Transverse colon (tissue), 4 donors: Measurements from ENCODE around the gene CYSTM1.

ENCODE experiments used
- EP300 ChIP-seq: sonication (generic); formaldehyde crosslinking; IDR thresholded peaks from one replicate; pipeline ENCODE4 v1.6.1; 2017; ENCODE audit warnings: antibody characterized with exemption, low read depth
- POLR2A ChIP-seq: fragments of 450-650 bp; IDR thresholded peaks from one replicate; pipeline ENCODE4 v1.6.1; 2016; ENCODE audit warnings: antibody characterized with exemption, mild to moderate bottlenecking, moderate library complexity
- POLR2AphosphoS5 ChIP-seq, 3 donors: sonication (generic); formaldehyde crosslinking; IDR thresholded peaks; one replicate each; pipeline ENCODE4 v1.6.1; 2016; ENCODE audit warnings: antibody characterized with exemption in 3 of 3
- TF ChIP-seq, protein P1 (sequence below), 5 experiments: fragments of 200-600 bp in 3 of 5; fragments of 450-650 bp in 2 of 5; sonication (generic) in 3 of 5; IDR thresholded peaks; 1 replicate in 2 of 5; 2 replicates in 3 of 5; pipeline ENCODE4 v1.5.1; 2016 to 2017; ENCODE audit warnings: antibody characterized with exemption in 5 of 5, inconsistent platforms in 3 of 5, mild to moderate bottlenecking in 2 of 5, moderate library complexity in 1 of 5

DNA sequence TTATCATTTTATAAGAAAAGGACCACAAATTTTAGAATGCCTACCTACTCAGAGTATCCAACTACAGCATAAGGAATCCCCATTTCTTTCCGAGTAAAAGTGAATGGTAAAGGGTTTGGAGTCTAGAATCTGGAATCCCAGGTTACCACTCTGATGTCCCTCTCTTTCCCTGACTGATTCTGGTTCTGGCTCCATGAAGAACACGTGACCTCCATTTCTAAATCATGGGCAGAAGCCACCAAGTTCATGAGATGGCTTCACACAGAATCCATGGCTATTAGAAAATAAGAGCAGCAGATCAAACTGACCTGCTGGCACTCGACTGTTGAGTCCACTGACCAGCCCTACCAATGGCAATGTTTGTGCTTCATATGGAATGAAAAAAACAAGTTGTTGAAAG is 87.2 kb downstream of the CYSTM1 start:
- TF ChIP-seq POLR2AphosphoS5 (IDR thresholded peaks at IDR 0.05) = no peak
- TF ChIP-seq POLR2A = no peak
- TF ChIP-seq, protein P1, sequence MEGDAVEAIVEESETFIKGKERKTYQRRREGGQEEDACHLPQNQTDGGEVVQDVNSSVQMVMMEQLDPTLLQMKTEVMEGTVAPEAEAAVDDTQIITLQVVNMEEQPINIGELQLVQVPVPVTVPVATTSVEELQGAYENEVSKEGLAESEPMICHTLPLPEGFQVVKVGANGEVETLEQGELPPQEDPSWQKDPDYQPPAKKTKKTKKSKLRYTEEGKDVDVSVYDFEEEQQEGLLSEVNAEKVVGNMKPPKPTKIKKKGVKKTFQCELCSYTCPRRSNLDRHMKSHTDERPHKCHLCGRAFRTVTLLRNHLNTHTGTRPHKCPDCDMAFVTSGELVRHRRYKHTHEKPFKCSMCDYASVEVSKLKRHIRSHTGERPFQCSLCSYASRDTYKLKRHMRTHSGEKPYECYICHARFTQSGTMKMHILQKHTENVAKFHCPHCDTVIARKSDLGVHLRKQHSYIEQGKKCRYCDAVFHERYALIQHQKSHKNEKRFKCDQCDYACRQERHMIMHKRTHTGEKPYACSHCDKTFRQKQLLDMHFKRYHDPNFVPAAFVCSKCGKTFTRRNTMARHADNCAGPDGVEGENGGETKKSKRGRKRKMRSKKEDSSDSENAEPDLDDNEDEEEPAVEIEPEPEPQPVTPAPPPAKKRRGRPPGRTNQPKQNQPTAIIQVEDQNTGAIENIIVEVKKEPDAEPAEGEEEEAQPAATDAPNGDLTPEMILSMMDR (IDR thresholded peaks at IDR 0.05) = no peak
- no peak for TF ChIP-seq EP300
